CD4-positive, alpha-beta T cell treated with Interferon alpha-2 for 1 hour (primary cell): Measurements from ENCODE around the gene CD2AP.
"Not testable (repeated sequence)": the region's sequence is repeated elsewhere in the genome, so short reads cannot be mapped to it uniquely, and the experiment has no call there.

Experiments
- DNase-seq, 2 donors: peaks; one replicate each; pipeline ENCODE4 v3.0.0-alpha.2; 2020 to 2022

The CD2AP gene

GRCh38 chr6:47647626-47648025 is 170.0 kb downstream of the CD2AP start:
- not testable (repeated sequence) for DNase-seq

- DNase-seq: no peak
These were observed 170.4 kb downstream of the CD2AP start for GRCh38 chr6:47648031-47648430.

GRCh38 chr6:47650553-47651432 is 173.2 kb downstream of the CD2AP start:
- DNase-seq: no peak

GRCh38 chr6:47651505-47651944 is 173.9 kb downstream of the CD2AP start:
- DNase-seq: no peak

- no peak for DNase-seq
These were observed 176.1 kb downstream of the CD2AP start for GRCh38 chr6:47653706-47654105.

GRCh38 chr6:47654255-47654654 is 176.7 kb downstream of the CD2AP start:
- no peak for DNase-seq

- DNase-seq: peak in 1 of 2 donors; percentile 1
These were observed 178.4 kb downstream of the CD2AP start for GRCh38 chr6:47655719-47656595.

GRCh38 chr6:47661960-47662359 is 184.4 kb downstream of the CD2AP start:
- no peak for DNase-seq

- no peak for DNase-seq
These were observed 186.1 kb downstream of the CD2AP start for GRCh38 chr6:47663462-47664216.

GRCh38 chr6:47665112-47665511 is 187.5 kb downstream of the CD2AP start:
- DNase-seq: no peak

- no peak for DNase-seq
These were observed 192.3 kb downstream of the CD2AP start for GRCh38 chr6:47669684-47670513.

- DNase-seq: no peak
These were observed 193.3 kb downstream of the CD2AP start for GRCh38 chr6:47670851-47671250.

- DNase-seq: no peak
These were observed 194.2 kb downstream of the CD2AP start for GRCh38 chr6:47671777-47672176.

- no peak for DNase-seq
These were observed 195.2 kb downstream of the CD2AP start for GRCh38 chr6:47672816-47673215.

- no peak for DNase-seq
These were observed 197.1 kb downstream of the CD2AP start for GRCh38 chr6:47674673-47675072.
